Thyroid gland (tissue), 4 donors: Measurements from ENCODE around the gene CHCHD6.

Experiments
- POLR2A ChIP-seq, 2 donors: fragments of 450-650 bp; IDR thresholded peaks; one replicate each; pipeline ENCODE4 v1.6.1; 2017; ENCODE audit warnings: antibody characterized with exemption in 2 of 2, mild to moderate bottlenecking in 2 of 2, moderate library complexity in 1 of 2
- TF ChIP-seq, protein P1 (sequence below), 6 experiments: fragments of 200-600 bp in 3 of 6; fragments of 450-650 bp in 3 of 6; sonication (generic) in 3 of 6; IDR thresholded peaks; one replicate each; pipeline ENCODE4 v1.5.1; 2016 to 2019; ENCODE audit warnings: antibody characterized with exemption in 6 of 6, mild to moderate bottlenecking in 2 of 6, inconsistent platforms in 1 of 6, moderate library complexity in 1 of 6

DNA sequence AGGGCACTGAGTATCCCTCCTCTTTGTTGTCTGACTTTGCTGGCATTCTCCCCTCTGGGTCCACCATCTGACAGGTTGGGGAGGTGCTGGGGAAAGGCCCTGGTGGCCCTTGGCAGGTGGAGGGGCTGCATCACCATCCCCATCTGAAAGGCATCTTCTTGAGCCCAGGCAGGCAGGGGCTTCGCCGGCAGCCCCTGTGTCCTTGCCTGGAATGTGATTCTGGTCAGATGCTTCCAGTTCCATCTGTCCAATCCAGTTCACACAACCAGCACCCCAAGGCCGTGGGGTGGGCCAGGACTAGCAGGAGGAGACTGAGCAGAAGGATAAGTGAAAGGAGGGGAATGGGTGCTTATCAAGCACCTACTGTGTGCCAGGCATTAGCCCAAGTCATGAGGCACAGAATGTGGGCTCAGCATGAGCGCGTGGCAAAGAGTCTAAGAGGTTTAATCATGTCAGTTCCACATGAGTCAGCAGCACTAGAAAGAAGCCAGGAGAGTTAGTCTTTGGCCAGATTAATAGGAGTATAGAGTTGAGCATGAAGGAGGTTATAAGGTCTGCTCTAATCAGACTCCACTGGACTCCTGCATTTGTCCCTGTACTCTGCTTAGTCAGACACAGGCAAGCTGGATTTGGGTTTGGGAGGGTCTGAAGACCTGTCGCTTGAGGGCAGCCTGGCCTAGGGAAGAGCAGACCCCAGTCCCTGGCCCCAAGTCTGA lies 38.7 kb upstream of the CHCHD6 start:
- TF ChIP-seq, protein P1, sequence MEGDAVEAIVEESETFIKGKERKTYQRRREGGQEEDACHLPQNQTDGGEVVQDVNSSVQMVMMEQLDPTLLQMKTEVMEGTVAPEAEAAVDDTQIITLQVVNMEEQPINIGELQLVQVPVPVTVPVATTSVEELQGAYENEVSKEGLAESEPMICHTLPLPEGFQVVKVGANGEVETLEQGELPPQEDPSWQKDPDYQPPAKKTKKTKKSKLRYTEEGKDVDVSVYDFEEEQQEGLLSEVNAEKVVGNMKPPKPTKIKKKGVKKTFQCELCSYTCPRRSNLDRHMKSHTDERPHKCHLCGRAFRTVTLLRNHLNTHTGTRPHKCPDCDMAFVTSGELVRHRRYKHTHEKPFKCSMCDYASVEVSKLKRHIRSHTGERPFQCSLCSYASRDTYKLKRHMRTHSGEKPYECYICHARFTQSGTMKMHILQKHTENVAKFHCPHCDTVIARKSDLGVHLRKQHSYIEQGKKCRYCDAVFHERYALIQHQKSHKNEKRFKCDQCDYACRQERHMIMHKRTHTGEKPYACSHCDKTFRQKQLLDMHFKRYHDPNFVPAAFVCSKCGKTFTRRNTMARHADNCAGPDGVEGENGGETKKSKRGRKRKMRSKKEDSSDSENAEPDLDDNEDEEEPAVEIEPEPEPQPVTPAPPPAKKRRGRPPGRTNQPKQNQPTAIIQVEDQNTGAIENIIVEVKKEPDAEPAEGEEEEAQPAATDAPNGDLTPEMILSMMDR (IDR thresholded peaks at IDR 0.05) = no peak
- no peak for TF ChIP-seq POLR2A (IDR thresholded peaks at IDR 0.05)
